ENCODE data around the gene ERCC6. TPM values are rescaled to one million over a fixed set of nuclear protein-coding genes. Genes with fewer than 3 reads are reported as not detected.

The ERCC6 gene
- total and polyA plus RNA-seq, 2 donors (not counting 3 experiments of a cell fraction or from before 2014, with no cell fraction given): 15.3 to 39.6 TPM

DNA sequence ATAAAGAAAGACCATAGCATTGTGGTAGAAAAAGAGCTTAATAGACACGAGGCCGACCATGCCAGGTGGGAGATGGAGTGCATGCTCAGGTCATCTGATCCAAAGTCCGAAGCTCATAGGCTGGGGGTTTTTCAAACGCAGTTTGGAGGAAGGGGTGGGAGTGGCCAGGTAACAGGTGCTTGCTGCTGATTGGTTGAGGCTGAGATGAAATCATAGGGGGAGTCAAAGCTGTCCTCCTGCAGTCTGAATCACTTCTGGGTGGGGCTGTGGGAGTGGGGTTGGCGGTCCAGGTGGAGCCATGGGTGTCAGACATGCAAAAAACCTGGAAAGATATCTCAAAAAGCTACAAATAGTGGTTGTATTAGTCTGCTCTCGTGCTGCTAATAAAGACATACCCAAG is 2.8 kb upstream of the ERCC6 start:
- DNase-seq (ENCODE audit: low read depth, low spot score): no peak
- dilution Hi-C loops (cut with MboI; ENCODE audit: extremely low pct_ligation_motif_present, low sequenced_read_pairs): no loop called here
- POLR2A ChIA-PET: no interaction called here

More for the DNA sequence above, 2.8 kb upstream of the ERCC6 start:
- no peak overlapping the region for H3K27ac ChIP-seq (ENCODE audit: insufficient read depth, low read depth, low read length)
- no peaks in the 10 kb centered on the region for H3K36me3 ChIP-seq (ENCODE audit: control insufficient read depth in 2 of 2, extremely low read depth in 1 of 2, insufficient read depth in 2 of 2, low read length in 2 of 2)
- CTCF ChIA-PET: interaction anchor here (1.0 to 1.6 kb wide), 3 partner anchors 9 to 51 kb away, joined by 3 to 4 read pairs (median 4); no protein-coding TSS in a partner anchor
- H3K79me2 ChIP-seq (ENCODE audit: control insufficient read depth, insufficient read depth, low read length): peaks cover 15% of the 10 kb centered on the region
- intact Hi-C loops (cut with micrococcal nuclease): no loop called here
- no peak overlapping the region for H3K4me3 ChIP-seq (replicated peaks in 1 of 3; ENCODE audit: insufficient read depth in 1 of 3, low read depth in 1 of 3, low read length in 3 of 3)
- H4K20me1 ChIP-seq (replicated peaks; ENCODE audit: control insufficient read depth, extremely low read depth, insufficient read depth, low read length): no peaks in the 10 kb centered on the region
- no peaks in the 10 kb centered on the region for H3K9me3 ChIP-seq (replicated peaks; ENCODE audit: control insufficient read depth, insufficient read depth, low read length)
- FAIRE-seq: no peak
- no TSS peak for BruUV-seq (replicated peaks)
- no peak overlapping the region for H3K9ac ChIP-seq (replicated peaks; ENCODE audit: extremely low read depth, insufficient read depth, low read length)
- no peak overlapping the region for H3K4me2 ChIP-seq (ENCODE audit: insufficient read depth, low read length)
- H3K27me3 ChIP-seq (ENCODE audit: control insufficient read depth in 2 of 2, insufficient read depth in 2 of 2, low read length in 2 of 2): no peaks in the 10 kb centered on the region
- TF ChIP-seq JUN (IDR thresholded peaks at IDR 0.05; ENCODE audit: borderline replicate concordance, insufficient read depth, insufficient read length, low read depth) (no peak), EZH2 (IDR thresholded peaks at IDR 0.05; ENCODE audit: borderline replicate concordance, low read depth, low read length, severe bottlenecking) (no peak), GATA2 (IDR thresholded peaks at IDR 0.05; ENCODE audit: insufficient read depth, insufficient read length, low read depth, low read length) (no peak), POLR2A (IDR thresholded peaks at IDR 0.05; ENCODE audit: low read depth, low read length) (no peak), FOS (IDR thresholded peaks at IDR 0.05; ENCODE audit: borderline replicate concordance, insufficient read depth, low read length) (no peak), POLR2AphosphoS5 (IDR thresholded peaks at IDR 0.05; ENCODE audit: insufficient read depth, low read depth, low read length) (no peak)
- TF ChIP-seq, protein P1, sequence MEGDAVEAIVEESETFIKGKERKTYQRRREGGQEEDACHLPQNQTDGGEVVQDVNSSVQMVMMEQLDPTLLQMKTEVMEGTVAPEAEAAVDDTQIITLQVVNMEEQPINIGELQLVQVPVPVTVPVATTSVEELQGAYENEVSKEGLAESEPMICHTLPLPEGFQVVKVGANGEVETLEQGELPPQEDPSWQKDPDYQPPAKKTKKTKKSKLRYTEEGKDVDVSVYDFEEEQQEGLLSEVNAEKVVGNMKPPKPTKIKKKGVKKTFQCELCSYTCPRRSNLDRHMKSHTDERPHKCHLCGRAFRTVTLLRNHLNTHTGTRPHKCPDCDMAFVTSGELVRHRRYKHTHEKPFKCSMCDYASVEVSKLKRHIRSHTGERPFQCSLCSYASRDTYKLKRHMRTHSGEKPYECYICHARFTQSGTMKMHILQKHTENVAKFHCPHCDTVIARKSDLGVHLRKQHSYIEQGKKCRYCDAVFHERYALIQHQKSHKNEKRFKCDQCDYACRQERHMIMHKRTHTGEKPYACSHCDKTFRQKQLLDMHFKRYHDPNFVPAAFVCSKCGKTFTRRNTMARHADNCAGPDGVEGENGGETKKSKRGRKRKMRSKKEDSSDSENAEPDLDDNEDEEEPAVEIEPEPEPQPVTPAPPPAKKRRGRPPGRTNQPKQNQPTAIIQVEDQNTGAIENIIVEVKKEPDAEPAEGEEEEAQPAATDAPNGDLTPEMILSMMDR (IDR thresholded peaks at IDR 0.05; ENCODE audit: extremely low read depth in 1 of 2, insufficient read depth in 1 of 2, low read depth in 1 of 2, low read length in 2 of 2): no peak
- no peak overlapping the region for H2AFZ ChIP-seq (ENCODE audit: low read depth, low read length)
- H3K4me1 ChIP-seq (ENCODE audit: control insufficient read depth, extremely low read depth, insufficient read depth, low read length): peaks cover 17% of the 10 kb centered on the region
- H3K9me1 ChIP-seq (replicated peaks; ENCODE audit: control insufficient read depth, extremely low read depth, insufficient read depth, low read length): no peaks in the 10 kb centered on the region
